ENCODE data around the gene SEMA5A. TPM values are rescaled to one million over a fixed set of nuclear protein-coding genes. Genes with fewer than 3 reads are reported as not detected.

SEMA5A gene
- total and polyA plus RNA-seq, 2 donors (not counting 1 experiment from before 2014, with no cell fraction given) = not detected

GRCh38 chr5:9515436-9515835 lies 30.4 kb downstream of the SEMA5A start:
- no peaks in the 10 kb centered on the region for H3K9me3 Mint-ChIP-seq (ENCODE audit: insufficient read depth)
- no peaks in the 10 kb centered on the region for H3K36me3 ChIP-seq (replicated peaks in 1 of 2; ENCODE audit: control extremely low read depth in 1 of 2, control insufficient read depth in 1 of 2, extremely low read depth in 1 of 2, insufficient read depth in 2 of 2, low read length in 1 of 2)
- ChIA-PET CTCF (no interaction called here), POLR2A (no interaction called here)
- no peak for DNase-seq
- H3K9ac ChIP-seq (ENCODE audit: low read length) = no peak overlapping the region
- ATAC-seq (ENCODE audit: low read depth) = no peak
- no peaks in the 10 kb centered on the region for H3K79me2 ChIP-seq (ENCODE audit: control insufficient read depth, insufficient read depth, low read length)
- H3K27ac ChIP-seq (ENCODE audit: low read length in 2 of 2) = no peak overlapping the region
- no peaks in the 10 kb centered on the region for H3K27me3 Mint-ChIP-seq
- intact Hi-C loops (cut with micrococcal nuclease) = no loop called here
- H3K4me3 ChIP-seq (ENCODE audit: control extremely low read depth in 1 of 5, extremely low read depth in 1 of 5, insufficient read depth in 1 of 5, low read depth in 2 of 5, low read length in 4 of 5) = no peak overlapping the region
- H3K4me3 Mint-ChIP-seq = no peak overlapping the region
- no peaks in the 10 kb centered on the region for H4K20me1 ChIP-seq (ENCODE audit: control insufficient read depth, insufficient read depth, low read length, poor library complexity, severe bottlenecking)
- no peak overlapping the region for H3K27ac Mint-ChIP-seq
- H3K27me3 ChIP-seq (replicated peaks in 1 of 4; ENCODE audit: control extremely low read depth in 1 of 4, control insufficient read depth in 3 of 4, insufficient read depth in 4 of 4, low read length in 3 of 4) = no peaks in the 10 kb centered on the region
- no peaks in the 10 kb centered on the region for H3K4me1 Mint-ChIP-seq
- no peak for TF ChIP-seq EZH2 (IDR thresholded peaks at IDR 0.05; ENCODE audit: borderline replicate concordance, insufficient read depth, low read depth, low read length, poor library complexity, severe bottlenecking)
- no peak for TF ChIP-seq CTCF (IDR thresholded peaks at IDR 0.05)
- H3K4me1 ChIP-seq (ENCODE audit: control insufficient read depth in 2 of 2, insufficient read depth in 2 of 2, low read length in 2 of 2) = no peaks in the 10 kb centered on the region
- no peak overlapping the region for H2AFZ ChIP-seq (ENCODE audit: insufficient read depth, low read depth, low read length, poor library complexity, severe bottlenecking)
- H3K9me3 ChIP-seq (ENCODE audit: control extremely low read depth in 1 of 3, control insufficient read depth in 2 of 3, insufficient read depth in 1 of 3, low read length in 2 of 3) = no peaks in the 10 kb centered on the region
- no peak overlapping the region for H3K4me2 ChIP-seq (replicated peaks; ENCODE audit: low read depth, low read length, poor library complexity, severe bottlenecking)
- WGBS (ENCODE audit: insufficient coverage) = 68% methylated on average over 3 of the region's 3 CpGs

- H3K9me3 ChIP-seq (ENCODE audit: control extremely low read depth in 1 of 3, control insufficient read depth in 2 of 3, insufficient read depth in 1 of 3, low read length in 2 of 3) = no peaks in the 10 kb centered on the region
- WGBS (ENCODE audit: insufficient coverage) = 88% methylated on average over 1 of the region's 2 CpGs
Observed at GRCh38 chr5:9514968-9515367, 30.9 kb downstream of the SEMA5A start.

More at GRCh38 chr5:9514968-9515367, 30.9 kb downstream of the SEMA5A start:
- TF ChIP-seq CTCF (IDR thresholded peaks at IDR 0.05) (no peak), EZH2 (IDR thresholded peaks at IDR 0.05; ENCODE audit: borderline replicate concordance, insufficient read depth, low read depth, low read length, poor library complexity, severe bottlenecking) (no peak)
- H3K79me2 ChIP-seq (ENCODE audit: control insufficient read depth, insufficient read depth, low read length) = no peaks in the 10 kb centered on the region
- Mint-ChIP-seq H3K27ac (no peak overlapping the region), H3K9me3 (ENCODE audit: insufficient read depth) (no peaks in the 10 kb centered on the region), H3K27me3 (no peaks in the 10 kb centered on the region), H3K4me1 (no peaks in the 10 kb centered on the region), H3K4me3 (no peak overlapping the region)
- no peaks in the 10 kb centered on the region for H3K4me1 ChIP-seq (ENCODE audit: control insufficient read depth in 2 of 2, insufficient read depth in 2 of 2, low read length in 2 of 2)
- no peak overlapping the region for H3K4me2 ChIP-seq (replicated peaks; ENCODE audit: low read depth, low read length, poor library complexity, severe bottlenecking)
- CTCF ChIA-PET = no interaction called here
- no peak overlapping the region for H3K27ac ChIP-seq (ENCODE audit: low read length in 2 of 2)
- H4K20me1 ChIP-seq (ENCODE audit: control insufficient read depth, insufficient read depth, low read length, poor library complexity, severe bottlenecking) = no peaks in the 10 kb centered on the region
- intact Hi-C loops (cut with micrococcal nuclease) = no loop called here
- no peak for DNase-seq
- POLR2A ChIA-PET = no interaction called here
- no peak overlapping the region for H3K4me3 ChIP-seq (ENCODE audit: control extremely low read depth in 1 of 5, extremely low read depth in 1 of 5, insufficient read depth in 1 of 5, low read depth in 2 of 5, low read length in 4 of 5)
- H3K36me3 ChIP-seq (replicated peaks in 1 of 2; ENCODE audit: control extremely low read depth in 1 of 2, control insufficient read depth in 1 of 2, extremely low read depth in 1 of 2, insufficient read depth in 2 of 2, low read length in 1 of 2) = no peaks in the 10 kb centered on the region
- H3K9ac ChIP-seq (ENCODE audit: low read length) = no peak overlapping the region
- no peak for ATAC-seq (ENCODE audit: low read depth)
- no peak overlapping the region for H2AFZ ChIP-seq (ENCODE audit: insufficient read depth, low read depth, low read length, poor library complexity, severe bottlenecking)
- H3K27me3 ChIP-seq (replicated peaks in 1 of 4; ENCODE audit: control extremely low read depth in 1 of 4, control insufficient read depth in 3 of 4, insufficient read depth in 4 of 4, low read length in 3 of 4) = no peaks in the 10 kb centered on the region

All from B cell (primary cell).